ENCODE data around the gene GRIK2.

Gene GRIK2

GRCh38 chr6:101577091-101577490, 183.6 kb downstream of the GRIK2 start:
- Histone ChIP-seq H3K27ac (ENCODE audit: low read depth, low read length) (no peak overlapping the region), H3K9me3 (ENCODE audit: control insufficient read depth, insufficient read depth, low read length) (no peaks in the 10 kb centered on the region), H3K4me3 (ENCODE audit: low read depth, low read length) (no peak overlapping the region), H3K27me3 (ENCODE audit: control insufficient read depth, insufficient read depth, low read length) (no peaks in the 10 kb centered on the region), H3K9ac (ENCODE audit: low read depth, low read length) (no peak overlapping the region), H3K36me3 (ENCODE audit: control insufficient read depth, insufficient read depth, low read length) (no peaks in the 10 kb centered on the region), H3K4me1 (ENCODE audit: control insufficient read depth, insufficient read depth, low read length) (0 out of 2 replicates have a peak, but pooled peaks cover 6% of the 10 kb centered on the region)

GRCh38 chr6:101578306-101578705, 184.8 kb downstream of the GRIK2 start:
- Histone ChIP-seq H3K4me3 (ENCODE audit: low read depth, low read length) (no peak overlapping the region), H3K9me3 (ENCODE audit: control insufficient read depth, insufficient read depth, low read length) (no peaks in the 10 kb centered on the region), H3K36me3 (ENCODE audit: control insufficient read depth, insufficient read depth, low read length) (no peaks in the 10 kb centered on the region), H3K27me3 (ENCODE audit: control insufficient read depth, insufficient read depth, low read length) (no peaks in the 10 kb centered on the region), H3K4me1 (ENCODE audit: control insufficient read depth, insufficient read depth, low read length) (0 out of 2 replicates have a peak, but pooled peaks cover 6% of the 10 kb centered on the region), H3K9ac (ENCODE audit: low read depth, low read length) (no peak overlapping the region), H3K27ac (ENCODE audit: low read depth, low read length) (no peak overlapping the region)

- Histone ChIP-seq H3K4me1 (ENCODE audit: control insufficient read depth, insufficient read depth, low read length) (0 out of 2 replicates have a peak, but pooled peaks cover 6% of the 10 kb centered on the region), H3K27ac (ENCODE audit: low read depth, low read length) (no peak overlapping the region), H3K36me3 (ENCODE audit: control insufficient read depth, insufficient read depth, low read length) (no peaks in the 10 kb centered on the region)
Measured at GRCh38 chr6:101582792-101583191, 189.3 kb downstream of the GRIK2 start.

GRCh38 chr6:101585501-101585900, 192.0 kb downstream of the GRIK2 start:
- H3K4me1 ChIP-seq (ENCODE audit: control insufficient read depth, insufficient read depth, low read length): no peaks in the 10 kb centered on the region
- no peak overlapping the region for H3K27ac ChIP-seq (ENCODE audit: low read depth, low read length)
- H3K9me3 ChIP-seq (ENCODE audit: control insufficient read depth, insufficient read depth, low read length): no peaks in the 10 kb centered on the region
- H3K9ac ChIP-seq (ENCODE audit: low read depth, low read length): no peak overlapping the region
- no peaks in the 10 kb centered on the region for H3K27me3 ChIP-seq (ENCODE audit: control insufficient read depth, insufficient read depth, low read length)
- no peak overlapping the region for H3K4me3 ChIP-seq (ENCODE audit: low read depth, low read length)
- no peaks in the 10 kb centered on the region for H3K36me3 ChIP-seq (ENCODE audit: control insufficient read depth, insufficient read depth, low read length)

More at GRCh38 chr6:101582792-101583191, 189.3 kb downstream of the GRIK2 start:
- no peak overlapping the region for H3K4me3 ChIP-seq (ENCODE audit: low read depth, low read length)
- H3K27me3 ChIP-seq (ENCODE audit: control insufficient read depth, insufficient read depth, low read length): no peaks in the 10 kb centered on the region
- H3K9me3 ChIP-seq (ENCODE audit: control insufficient read depth, insufficient read depth, low read length): no peaks in the 10 kb centered on the region
- H3K9ac ChIP-seq (ENCODE audit: low read depth, low read length): no peak overlapping the region

GRCh38 chr6:101588343-101588742, 194.8 kb downstream of the GRIK2 start:
- Histone ChIP-seq H3K4me3 (ENCODE audit: low read depth, low read length) (no peak overlapping the region), H3K9ac (ENCODE audit: low read depth, low read length) (no peak overlapping the region), H3K4me1 (ENCODE audit: control insufficient read depth, insufficient read depth, low read length) (no peaks in the 10 kb centered on the region), H3K27ac (ENCODE audit: low read depth, low read length) (no peak overlapping the region), H3K36me3 (ENCODE audit: control insufficient read depth, insufficient read depth, low read length) (no peaks in the 10 kb centered on the region), H3K9me3 (ENCODE audit: control insufficient read depth, insufficient read depth, low read length) (no peaks in the 10 kb centered on the region), H3K27me3 (ENCODE audit: control insufficient read depth, insufficient read depth, low read length) (no peaks in the 10 kb centered on the region)

- H3K4me3 ChIP-seq (ENCODE audit: low read depth, low read length): no peak overlapping the region
- no peaks in the 10 kb centered on the region for H3K27me3 ChIP-seq (ENCODE audit: control insufficient read depth, insufficient read depth, low read length)
- peaks cover 12% of the 10 kb centered on the region for H3K4me1 ChIP-seq (ENCODE audit: control insufficient read depth, insufficient read depth, low read length)
- H3K9ac ChIP-seq (ENCODE audit: low read depth, low read length): no peak overlapping the region
- H3K9me3 ChIP-seq (ENCODE audit: control insufficient read depth, insufficient read depth, low read length): no peaks in the 10 kb centered on the region
- H3K27ac ChIP-seq (ENCODE audit: low read depth, low read length): no peak overlapping the region
- H3K36me3 ChIP-seq (ENCODE audit: control insufficient read depth, insufficient read depth, low read length): no peaks in the 10 kb centered on the region
Measured at GRCh38 chr6:101595276-101595675, 201.8 kb downstream of the GRIK2 start.

GRCh38 chr6:101597693-101598092, 204.2 kb downstream of the GRIK2 start:
- Histone ChIP-seq H3K4me1 (ENCODE audit: control insufficient read depth, insufficient read depth, low read length) (peaks cover 12% of the 10 kb centered on the region), H3K9ac (ENCODE audit: low read depth, low read length) (no peak overlapping the region)

GRCh38 chr6:101605426-101605825, 211.9 kb downstream of the GRIK2 start:
- no peaks in the 10 kb centered on the region for H3K27me3 ChIP-seq (ENCODE audit: control insufficient read depth, insufficient read depth, low read length)
- H3K9me3 ChIP-seq (ENCODE audit: control insufficient read depth, insufficient read depth, low read length): no peaks in the 10 kb centered on the region
- no peak overlapping the region for H3K27ac ChIP-seq (ENCODE audit: low read depth, low read length)
- peaks cover 10% of the 10 kb centered on the region for H3K4me1 ChIP-seq (ENCODE audit: control insufficient read depth, insufficient read depth, low read length)
- H3K4me3 ChIP-seq (ENCODE audit: low read depth, low read length): no peak overlapping the region
- H3K9ac ChIP-seq (ENCODE audit: low read depth, low read length): no peak overlapping the region
- no peaks in the 10 kb centered on the region for H3K36me3 ChIP-seq (ENCODE audit: control insufficient read depth, insufficient read depth, low read length)

More at GRCh38 chr6:101597693-101598092, 204.2 kb downstream of the GRIK2 start:
- H3K36me3 ChIP-seq (ENCODE audit: control insufficient read depth, insufficient read depth, low read length): no peaks in the 10 kb centered on the region
- no peak overlapping the region for H3K4me3 ChIP-seq (ENCODE audit: low read depth, low read length)
- peak overlapping the region; percentile 65 for H3K27ac ChIP-seq (ENCODE audit: low read depth, low read length)
- H3K27me3 ChIP-seq (ENCODE audit: control insufficient read depth, insufficient read depth, low read length): no peaks in the 10 kb centered on the region
- no peaks in the 10 kb centered on the region for H3K9me3 ChIP-seq (ENCODE audit: control insufficient read depth, insufficient read depth, low read length)

GRCh38 chr6:101605874-101606273, 212.4 kb downstream of the GRIK2 start:
- H3K4me3 ChIP-seq (ENCODE audit: low read depth, low read length): no peak overlapping the region
- 0 out of 2 replicates have a peak overlapping the region, but pooled peaks have one; percentile 10 for H3K9ac ChIP-seq (ENCODE audit: low read depth, low read length)
- H3K27ac ChIP-seq (ENCODE audit: low read depth, low read length): no peak overlapping the region
- H3K4me1 ChIP-seq (ENCODE audit: control insufficient read depth, insufficient read depth, low read length): peaks cover 10% of the 10 kb centered on the region
- no peaks in the 10 kb centered on the region for H3K36me3 ChIP-seq (ENCODE audit: control insufficient read depth, insufficient read depth, low read length)
- no peaks in the 10 kb centered on the region for H3K27me3 ChIP-seq (ENCODE audit: control insufficient read depth, insufficient read depth, low read length)
- H3K9me3 ChIP-seq (ENCODE audit: control insufficient read depth, insufficient read depth, low read length): no peaks in the 10 kb centered on the region

GRCh38 chr6:101607111-101607690, 213.7 kb downstream of the GRIK2 start:
- H3K9me3 ChIP-seq (ENCODE audit: control insufficient read depth, insufficient read depth, low read length): no peaks in the 10 kb centered on the region
- H3K27me3 ChIP-seq (ENCODE audit: control insufficient read depth, insufficient read depth, low read length): no peaks in the 10 kb centered on the region
- no peak overlapping the region for H3K27ac ChIP-seq (ENCODE audit: low read depth, low read length)
- no peak overlapping the region for H3K9ac ChIP-seq (ENCODE audit: low read depth, low read length)
- no peak overlapping the region for H3K4me3 ChIP-seq (ENCODE audit: low read depth, low read length)
- H3K36me3 ChIP-seq (ENCODE audit: control insufficient read depth, insufficient read depth, low read length): no peaks in the 10 kb centered on the region
- peaks cover 10% of the 10 kb centered on the region for H3K4me1 ChIP-seq (ENCODE audit: control insufficient read depth, insufficient read depth, low read length)

- no peaks in the 10 kb centered on the region for H3K36me3 ChIP-seq (ENCODE audit: control insufficient read depth, insufficient read depth, low read length)
- H3K9ac ChIP-seq (ENCODE audit: low read depth, low read length): no peak overlapping the region
- peaks cover 14% of the 10 kb centered on the region for H3K4me1 ChIP-seq (ENCODE audit: control insufficient read depth, insufficient read depth, low read length)
- no peak overlapping the region for H3K4me3 ChIP-seq (ENCODE audit: low read depth, low read length)
- no peak overlapping the region for H3K27ac ChIP-seq (ENCODE audit: low read depth, low read length)
- no peaks in the 10 kb centered on the region for H3K9me3 ChIP-seq (ENCODE audit: control insufficient read depth, insufficient read depth, low read length)
- no peaks in the 10 kb centered on the region for H3K27me3 ChIP-seq (ENCODE audit: control insufficient read depth, insufficient read depth, low read length)
Measured at GRCh38 chr6:101608703-101609102, 215.2 kb downstream of the GRIK2 start.

All from HUES48 (cell line).